Adrenal gland (tissue), 12 donors: Measurements from ENCODE around the gene LRP8. TPM values are rescaled to one million over a fixed set of nuclear protein-coding genes. Genes with fewer than 3 reads are reported as not detected.

Source experiments
- DNase-seq, 7 donors: peaks; one replicate each; pipeline ENCODE4 v3.0.0-alpha.2; 2019 to 2020
- H3K27ac ChIP-seq, 5 donors: fragments of 200-600 bp; sonication (generic) in 4 of 5; 1 replicate in 3 of 5; 2 replicates in 2 of 5; pipeline versions ENCODE4 v1.5.1 to v1.8.0; 2016 to 2020; ENCODE audit warnings: mild to moderate bottlenecking in 1 of 5
- H3K27me3 ChIP-seq: fragments of 200-600 bp; 2 replicates; pipeline ENCODE4 v1.8.0; 2021
- H3K36me3 ChIP-seq, 2 donors: fragments of 200-600 bp; replicated peaks in 1 of 2; 1 replicate in 1 of 2; 2 replicates in 1 of 2; pipeline versions ENCODE4 v1.5.1 to v1.8.0; 2018 to 2022
- H3K4me1 ChIP-seq, 2 donors: fragments of 200-600 bp; replicated peaks in 1 of 2; 1 replicate in 1 of 2; 2 replicates in 1 of 2; pipeline versions ENCODE4 v1.5.1 to v1.8.0; 2018 to 2021
- H3K4me3 ChIP-seq, 4 donors: fragments of 200-600 bp; sonication (generic) in 3 of 4; one replicate each; pipeline ENCODE4 v1.5.1; 2016 to 2018
- H3K9me3 ChIP-seq, 3 donors: fragments of 200-600 bp; sonication (generic) in 1 of 3; replicated peaks in 1 of 3; 1 replicate in 2 of 3; 2 replicates in 1 of 3; pipeline versions ENCODE4 v1.5.1 to v1.8.0; 2016 to 2021
- POLR2A ChIP-seq, 2 donors: fragments of 450-650 bp; IDR thresholded peaks; one replicate each; pipeline ENCODE4 v1.6.1; 2017; ENCODE audit warnings: antibody characterized with exemption in 2 of 2, mild to moderate bottlenecking in 2 of 2, moderate library complexity in 1 of 2
- WGBS, 4 donors: extraction: QIAGEN DNeasy Blood & Tissue Kit in 2 of 4; methylation state at CpG; one replicate each; pipeline versions ENCODE4 v1.1.5 to v1.1.7; 2013 to 2017; 5-methylcytosine and 5-hydroxymethylcytosine counted together
- intact Hi-C, 2 donors: fragments of 100-400 bp; cut with DNase I; formaldehyde crosslinking; loops; one replicate each; pipeline versions ENCODE4 v1.14.1 to v1.15.0; 2022 to 2023
- polyA plus RNA-seq, 3 donors: library from polyadenylated mRNA; stranded (reverse); fragments of 200-250 nt in 2 of 3; fragments of 350-450 nt in 1 of 3; fragmentation: Illumina TruSeq in 1 of 3; extraction: RNeasy Lipid Tissue Mini Kit (QIAGEN cat#74804) in 1 of 3; gene quantifications; one replicate each; pipeline ENCODE4 v1.2.3, GENCODE V29; 2013 to 2014
- total RNA-seq, 9 donors: library from RNA; depleted of rRNA in 4 of 9; stranded (reverse); fragments of >200 nt in 4 of 9; fragments of 120-200 nt in 1 of 9; fragmentation: NEBNext Ultra II Directional in 1 of 9; extraction: Animal tissue kit (Norgen Biotek cat#: 25700) in 1 of 9; gene quantifications; one replicate each; pipeline versions ENCODE4 v1.1.0 to v1.2.4, GENCODE V29; 2013 to 2023
- TF ChIP-seq, protein P1 (sequence below), 6 experiments: fragments of 450-650 bp in 4 of 6; fragments of 200-600 bp in 2 of 6; sonication (generic) in 1 of 6; IDR thresholded peaks; 1 replicate in 5 of 6; 2 replicates in 1 of 6; pipeline versions ENCODE4 v1.5.1 to v1.8.0; 2016 to 2021; ENCODE audit warnings: antibody characterized with exemption in 6 of 6, mild to moderate bottlenecking in 2 of 6, moderate library complexity in 1 of 6
- donor health status: healthy with polysubstance abuse.
- donor health status: Bipolar disorder and iron deficiency.
- donor health status: DM: yes; HTN: yes; CAD: no.
- donor health status: DM: no; HTN: no; CAD: no.
- donor health status: DM: no; HTN: no; CAD: no.
- donor health status: DM: yes; HTN: yes; CAD: no.

Gene LRP8
- total and polyA plus RNA-seq, 12 donors: 0.64 to 7.6 (median 2.7) TPM

DNA sequence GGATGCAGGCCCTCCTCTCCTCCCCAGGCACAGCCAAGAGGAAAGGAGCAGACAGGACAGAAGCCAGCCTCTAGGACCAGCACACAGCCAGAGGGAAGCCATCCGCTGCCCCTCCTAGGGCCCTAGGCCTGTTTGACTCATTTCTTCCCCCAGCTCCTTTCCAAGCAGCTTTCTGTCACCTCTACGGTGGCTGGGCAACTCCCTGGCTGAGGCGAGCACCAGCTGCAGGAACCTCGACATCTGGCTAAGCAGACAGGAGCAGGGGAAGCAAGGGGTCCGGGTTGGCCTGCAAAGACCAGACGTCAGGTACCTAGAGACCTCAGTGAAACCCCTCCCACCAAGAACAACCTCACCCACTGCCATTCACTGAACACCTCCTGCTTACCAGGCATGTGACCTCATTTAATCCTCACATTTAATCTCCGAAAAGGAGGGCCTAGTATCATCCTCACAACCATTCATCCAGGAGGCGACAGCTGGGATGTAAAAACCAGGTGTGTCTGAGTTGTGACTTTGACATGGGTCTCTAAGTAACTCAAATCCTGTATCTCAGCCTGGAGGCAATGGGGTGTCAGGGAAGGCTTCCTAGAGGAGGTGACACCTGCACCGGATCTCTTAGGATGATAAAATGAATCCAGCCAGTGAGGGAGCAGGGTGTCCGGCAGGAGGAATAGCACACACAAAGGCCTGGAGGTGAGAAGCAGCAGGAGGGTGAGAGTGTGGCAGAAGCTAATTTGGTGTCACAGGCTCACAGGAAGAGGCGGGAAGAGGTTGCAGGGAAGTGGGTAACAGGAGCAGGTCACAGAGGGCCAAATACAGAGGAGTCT, 5.9 kb downstream of the LRP8 start:
- H3K4me1 ChIP-seq: peaks cover 13 to 21% of the 10 kb centered on the region in 2 donors
- H3K36me3 ChIP-seq: no peaks in the 10 kb centered on the region
- 79 to 91% (median 88%) methylated on average over 9 to 11 of the region's 11 CpGs for WGBS, 4 donors
- TF ChIP-seq, protein P1, sequence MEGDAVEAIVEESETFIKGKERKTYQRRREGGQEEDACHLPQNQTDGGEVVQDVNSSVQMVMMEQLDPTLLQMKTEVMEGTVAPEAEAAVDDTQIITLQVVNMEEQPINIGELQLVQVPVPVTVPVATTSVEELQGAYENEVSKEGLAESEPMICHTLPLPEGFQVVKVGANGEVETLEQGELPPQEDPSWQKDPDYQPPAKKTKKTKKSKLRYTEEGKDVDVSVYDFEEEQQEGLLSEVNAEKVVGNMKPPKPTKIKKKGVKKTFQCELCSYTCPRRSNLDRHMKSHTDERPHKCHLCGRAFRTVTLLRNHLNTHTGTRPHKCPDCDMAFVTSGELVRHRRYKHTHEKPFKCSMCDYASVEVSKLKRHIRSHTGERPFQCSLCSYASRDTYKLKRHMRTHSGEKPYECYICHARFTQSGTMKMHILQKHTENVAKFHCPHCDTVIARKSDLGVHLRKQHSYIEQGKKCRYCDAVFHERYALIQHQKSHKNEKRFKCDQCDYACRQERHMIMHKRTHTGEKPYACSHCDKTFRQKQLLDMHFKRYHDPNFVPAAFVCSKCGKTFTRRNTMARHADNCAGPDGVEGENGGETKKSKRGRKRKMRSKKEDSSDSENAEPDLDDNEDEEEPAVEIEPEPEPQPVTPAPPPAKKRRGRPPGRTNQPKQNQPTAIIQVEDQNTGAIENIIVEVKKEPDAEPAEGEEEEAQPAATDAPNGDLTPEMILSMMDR (IDR thresholded peaks at IDR 0.05): no peak
- no peak for TF ChIP-seq POLR2A (IDR thresholded peaks at IDR 0.05)
- H3K27ac ChIP-seq: no peak overlapping the region
- no peak for DNase-seq
- H3K4me3 ChIP-seq: no peak overlapping the region
- no peaks in the 10 kb centered on the region for H3K9me3 ChIP-seq
- no peaks in the 10 kb centered on the region for H3K27me3 ChIP-seq
- intact Hi-C loops: no loop called here

DNA sequence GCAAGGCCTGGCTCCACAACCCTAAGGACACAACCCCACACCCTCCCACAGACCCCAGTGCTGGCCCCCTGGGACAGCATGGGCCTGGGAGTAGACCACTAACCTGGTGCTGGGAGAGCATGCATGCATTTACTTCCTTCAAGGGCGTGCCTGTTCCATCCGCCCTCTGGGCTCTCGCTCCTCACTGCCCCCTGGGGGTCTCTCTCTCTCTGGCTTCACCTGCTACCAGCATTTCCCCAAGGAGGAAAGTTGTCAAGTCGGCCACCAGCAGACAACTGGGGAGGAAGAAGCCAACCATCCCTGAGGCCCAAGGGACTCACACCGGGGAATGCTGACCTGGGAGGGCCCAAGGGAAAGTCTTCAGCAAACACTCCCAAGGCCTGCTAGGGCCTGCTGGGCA, 6.5 kb downstream of the LRP8 start:
- TF ChIP-seq POLR2A (IDR thresholded peaks at IDR 0.05): no peak
- TF ChIP-seq, protein P1 (IDR thresholded peaks at IDR 0.05): no peak
- Histone ChIP-seq H3K27ac (no peak overlapping the region), H3K27me3 (no peaks in the 10 kb centered on the region), H3K4me1 (peaks cover 7 to 15% of the 10 kb centered on the region in 2 donors), H3K36me3 (no peaks in the 10 kb centered on the region), H3K4me3 (no peak overlapping the region), H3K9me3 (no peaks in the 10 kb centered on the region)
- no peak for DNase-seq
- 86 to 93% (median 88%) methylated on average over 5 of the region's 5 CpGs for WGBS, 4 donors
- intact Hi-C loops: no loop called here

DNA sequence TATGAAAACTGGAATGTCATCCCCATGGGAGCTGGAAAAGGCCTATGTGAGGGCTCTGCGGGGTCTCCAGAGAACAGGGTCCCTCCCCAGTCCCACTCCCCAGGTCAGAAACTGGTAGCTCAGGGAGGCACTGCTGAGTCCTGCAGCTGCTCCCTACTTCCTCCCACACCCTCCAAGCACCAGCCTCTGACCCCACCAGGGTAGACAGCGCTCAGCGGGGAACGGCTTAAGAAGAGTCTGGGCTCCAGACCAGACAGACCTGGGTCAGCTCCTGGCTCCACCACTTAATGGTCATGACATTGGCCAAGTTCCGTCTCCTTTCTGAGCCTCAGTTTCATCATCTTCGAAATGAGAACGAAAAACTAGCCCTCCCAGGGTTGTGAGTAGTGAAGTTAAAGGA, 7.2 kb downstream of the LRP8 start:
- no peaks in the 10 kb centered on the region for H3K9me3 ChIP-seq
- H3K36me3 ChIP-seq: no peaks in the 10 kb centered on the region
- intact Hi-C loops: no loop called here
- 92 to 98% (median 97%) methylated on average over 4 to 7 of the region's 7 CpGs for WGBS, 4 donors
- H3K4me1 ChIP-seq: peaks cover 4 to 10% of the 10 kb centered on the region in 2 donors
- DNase-seq: no peak
- no peak overlapping the region for H3K27ac ChIP-seq
- H3K4me3 ChIP-seq: no peak overlapping the region
- no peaks in the 10 kb centered on the region for H3K27me3 ChIP-seq
- TF ChIP-seq, protein P1 (IDR thresholded peaks at IDR 0.05): no peak
- no peak for TF ChIP-seq POLR2A (IDR thresholded peaks at IDR 0.05)

DNA sequence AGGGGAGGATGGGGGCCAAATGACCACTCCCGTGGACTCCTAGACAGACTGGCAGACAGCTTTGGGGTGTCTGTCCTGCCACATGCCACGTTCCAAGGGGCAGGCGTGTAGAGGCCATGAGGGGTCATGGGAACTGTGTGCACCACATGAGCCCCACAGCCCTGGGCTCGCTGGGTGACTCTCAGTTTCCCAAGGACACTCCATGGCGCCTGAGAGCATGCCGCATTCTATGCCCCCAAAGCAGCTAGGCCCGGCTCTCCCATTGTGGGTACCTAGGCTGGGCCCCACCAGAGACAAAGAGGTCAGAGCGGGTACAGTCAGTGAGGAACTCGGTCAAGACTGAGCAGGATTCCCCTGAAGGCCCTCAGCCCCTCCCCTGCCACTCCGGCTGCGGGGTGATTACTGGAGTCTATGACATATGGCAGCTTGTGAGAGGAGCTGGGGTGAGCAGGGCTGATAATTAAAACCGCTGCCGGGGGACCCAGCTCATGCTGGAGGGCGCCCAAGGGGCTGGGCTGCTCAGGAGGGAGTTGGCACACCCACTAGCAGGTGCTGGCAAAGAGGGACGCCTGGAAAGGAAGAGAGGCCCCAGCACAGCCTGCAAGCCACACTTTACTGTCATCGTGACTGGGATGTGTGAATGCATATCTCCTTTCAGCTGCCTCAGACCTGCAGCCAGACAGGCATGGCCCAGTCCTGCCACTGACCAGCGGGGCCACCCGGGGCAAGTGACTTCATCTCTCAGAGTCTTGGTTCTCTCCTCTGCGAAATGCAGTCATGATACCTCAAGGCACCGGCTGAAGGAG, 8.4 kb downstream of the LRP8 start:
- Histone ChIP-seq H3K4me1 (no peaks in the 10 kb centered on the region), H3K4me3 (no peak overlapping the region), H3K9me3 (no peaks in the 10 kb centered on the region), H3K27me3 (no peaks in the 10 kb centered on the region), H3K27ac (no peak overlapping the region), H3K36me3 (no peaks in the 10 kb centered on the region)
- intact Hi-C loops: no loop called here
- DNase-seq: no peak
- WGBS, 4 donors: 86 to 93% (median 87%) methylated on average over 12 to 20 of the region's 20 CpGs
- TF ChIP-seq, protein P1 (IDR thresholded peaks at IDR 0.05): no peak
- TF ChIP-seq POLR2A (IDR thresholded peaks at IDR 0.05): no peak
